K562 (cell line): ENCODE results near the gene CHAD. TPM values are rescaled to one million over a fixed set of nuclear protein-coding genes. Genes with fewer than 3 reads are reported as not detected.

Experiments used
- AFF4 ChIP-seq: sonication (generic); formaldehyde crosslinking; IDR thresholded peaks from 2 replicates; pipeline ENCODE4 v1.8.0; 2023; ENCODE audit warnings: mild to moderate bottlenecking, missing genetic modification reagents
- CBX5 ChIP-seq: IDR thresholded peaks from 2 replicates; pipeline ENCODE4 v1.6.1; 2014; ENCODE audit warnings: low read depth, borderline replicate concordance
- CREBBP ChIP-seq: IDR thresholded peaks from one replicate; pipeline ENCODE4 v1.6.1; 2012; ENCODE audit warnings: low read depth, mild to moderate bottlenecking, control low read depth, inconsistent platforms, low read length
- ETV6 ChIP-seq, 3 experiments: fragments of 150-350 bp in 1 of 3; sonication (generic) in 1 of 3; formaldehyde crosslinking in 1 of 3; IDR thresholded peaks; 2 replicates each; pipeline versions ENCODE4 v1.6.1 to v1.8.0; 2014 to 2022; ENCODE audit warnings: borderline replicate concordance in 2 of 3, low read depth in 2 of 3, antibody characterized with exemption in 1 of 3, low read length in 1 of 3, mild to moderate bottlenecking in 1 of 3, missing genetic modification reagents in 1 of 3
- HLTF ChIP-seq: fragments of 450-650 bp; IDR thresholded peaks from 2 replicates; pipeline ENCODE4 v1.6.1; 2016
- IFI16 ChIP-seq: fragments of 250-450 bp; sonication (Bioruptor Pico); IDR thresholded peaks from 2 replicates; pipeline ENCODE4 v2.1.2; 2022; ENCODE audit warnings: mild to moderate bottlenecking, inconsistent platforms
- JUND ChIP-seq, 2 experiments: IDR thresholded peaks; 2 replicates in 1 of 2; 3 replicates in 1 of 2; pipeline ENCODE4 v1.6.1; 2011; ENCODE audit warnings: borderline replicate concordance in 2 of 2, low read depth in 2 of 2, low read length in 2 of 2, improper control_type of control experiment in 1 of 2, missing biosample characterization in 1 of 2, missing genetic modification characterization in 1 of 2, missing genetic modification reagents in 1 of 2
- MITF ChIP-seq: IDR thresholded peaks from 2 replicates; pipeline ENCODE4 v1.6.1; 2014; ENCODE audit warnings: antibody characterized with exemption
- RB1 ChIP-seq: fragments of 450-650 bp; IDR thresholded peaks from 2 replicates; pipeline ENCODE4 v1.6.1; 2017; ENCODE audit warnings: low read depth, mild to moderate bottlenecking
- ZFP1 ChIP-seq: fragments of 450-650 bp; formaldehyde crosslinking; IDR thresholded peaks from 2 replicates; pipeline ENCODE4 v1.4.0; 2020; ENCODE audit warnings: mild to moderate bottlenecking, mixed read lengths
- ZKSCAN3 ChIP-seq: fragments of 250-450 bp; sonication (Bioruptor Pico); IDR thresholded peaks from 2 replicates; pipeline ENCODE4 v1.4.0; 2020
- ZNF224 ChIP-seq: sonication (generic); formaldehyde crosslinking; IDR thresholded peaks from 2 replicates; pipeline ENCODE4 v1.8.0; 2022; ENCODE audit warnings: mild to moderate bottlenecking, missing genetic modification reagents
- ZNF24 ChIP-seq: fragments of 450-650 bp; IDR thresholded peaks from 2 replicates; pipeline ENCODE4 v1.6.1; 2016
- ZNF318 ChIP-seq, 2 experiments: fragments of 450-650 bp; IDR thresholded peaks; 2 replicates each; pipeline ENCODE4 v1.6.1; 2016; ENCODE audit warnings: mild to moderate bottlenecking in 2 of 2, borderline replicate concordance in 1 of 2, low read depth in 1 of 2, moderate library complexity in 1 of 2
- ZNF507 ChIP-seq: conservative IDR thresholded peaks from 2 replicates; pipeline ENCODE4 v1.6.1; 2017; ENCODE audit warnings: missing genetic modification characterization, missing compliant biosample characterization
- polyA plus RNA-seq, 8 experiments: library from polyadenylated mRNA; depleted of rRNA in 4 of 8; stranded (reverse) in 5 of 8; unstranded in 3 of 8; fragments of >200 nt; fragmentation: Nextera tagmentation in 2 of 8; fragmentation: Illumina TruSeq in 1 of 8; extraction: Ambion mirVana in 2 of 8; extraction: Trizol in 1 of 8; gene quantifications; 2 replicates each; pipeline versions ENCODE4 v1.2.1 to v1.2.3, GENCODE V29; 2011 to 2014; ENCODE audit warnings: inconsistent platforms in 1 of 8, missing spikeins in 1 of 8
- total RNA-seq, 7 experiments: library from RNA; depleted of rRNA in 6 of 7; stranded (reverse); fragments of >200 nt in 6 of 7; fragmentation: Illumina TruSeq in 2 of 7; extraction: Trizol in 2 of 7; gene quantifications; 2 replicates each; pipeline versions ENCODE4 v1.2.1 to v1.2.3, GENCODE V29; 2011 to 2021; ENCODE audit warnings: low replicate concordance in 1 of 7

The CHAD gene
- total and polyA plus RNA-seq, 9 of the 15 experiments (the other 6 are each of a cell fraction or from before 2014, with no cell fraction given), result not detected

GRCh38 chr17:50482516-50482915, 13.8 kb upstream of the CHAD start (continued):
- no peak for TF ChIP-seq AFF4 (CRISPR knock-in tag)
- TF ChIP-seq ETV6 (IDR thresholded peaks at IDR 0.05; ENCODE audit: borderline replicate concordance in 1 of 2, low read depth in 2 of 2, low read length in 1 of 2), result no peak
- TF ChIP-seq ETV6 (CRISPR knock-in tag; IDR thresholded peaks at IDR 0.05; ENCODE audit: borderline replicate concordance), result no peak
- TF ChIP-seq HLTF, result no peak
- TF ChIP-seq RB1, result peak; percentile 35; the same call in 1 of the 2 replicates
- TF ChIP-seq MITF, result peak; percentile 72
- no peak for TF ChIP-seq ZNF318 (IDR thresholded peaks at IDR 0.05; ENCODE audit: borderline replicate concordance in 1 of 2, low read depth in 1 of 2)
- TF ChIP-seq CREBBP, result no peak
- no peak for TF ChIP-seq CBX5
- peak; percentile 73; the same call in 1 of the 2 replicates for TF ChIP-seq JUND (IDR thresholded peaks at IDR 0.05; ENCODE audit: borderline replicate concordance, low read depth, low read length)
- TF ChIP-seq JUND (tag; IDR thresholded peaks at IDR 0.05; ENCODE audit: borderline replicate concordance, low read depth, low read length), result peak; percentile 64; the same call in 1 of the 3 replicates
- no peak for TF ChIP-seq ZKSCAN3 (CRISPR knock-in tag)
- TF ChIP-seq IFI16 (CRISPR knock-in tag), result no peak
- TF ChIP-seq ZNF24, result no peak
- no peak for TF ChIP-seq ZFP1 (CRISPR knock-in tag)
- TF ChIP-seq ZNF507 (tag), result no peak
- TF ChIP-seq ZNF224 (CRISPR knock-in tag), result no peak
